ENCODE measurements around the gene GGTA1. TPM values are rescaled to one million over a fixed set of nuclear protein-coding genes. Genes with fewer than 3 reads are reported as not detected.
"Not testable (repeated sequence)": the region's sequence is repeated elsewhere in the genome, so short reads cannot be mapped to it uniquely, and the experiment has no call there.

The GGTA1 gene
- polyA plus RNA-seq, 1 experiment, result not detected

DNA sequence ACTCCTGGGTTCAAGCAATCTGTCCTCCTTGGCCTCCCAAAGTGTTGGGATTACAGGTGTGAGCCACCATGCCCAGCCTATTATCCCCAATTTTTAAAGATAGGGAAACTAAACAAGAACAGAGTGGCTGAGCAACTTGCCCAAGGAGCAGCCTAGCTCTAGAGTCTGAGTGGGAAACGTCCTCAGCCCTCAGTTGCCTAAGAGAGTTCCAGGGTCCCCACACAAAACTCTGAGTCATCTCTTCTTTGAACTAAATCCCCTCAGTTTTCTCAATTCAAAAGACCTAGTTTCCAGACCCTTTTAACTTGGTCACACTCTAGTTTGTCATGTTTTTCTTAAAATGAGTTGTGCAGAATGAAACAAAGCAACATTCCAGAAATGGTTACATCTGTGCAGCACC, 33.5 kb downstream of the GGTA1 start:
- CTCF ChIA-PET, result no interaction called here
- no peaks in the 10 kb centered on the region for H3K9me3 ChIP-seq (ENCODE audit: control insufficient read depth, insufficient read depth, low read length)

DNA sequence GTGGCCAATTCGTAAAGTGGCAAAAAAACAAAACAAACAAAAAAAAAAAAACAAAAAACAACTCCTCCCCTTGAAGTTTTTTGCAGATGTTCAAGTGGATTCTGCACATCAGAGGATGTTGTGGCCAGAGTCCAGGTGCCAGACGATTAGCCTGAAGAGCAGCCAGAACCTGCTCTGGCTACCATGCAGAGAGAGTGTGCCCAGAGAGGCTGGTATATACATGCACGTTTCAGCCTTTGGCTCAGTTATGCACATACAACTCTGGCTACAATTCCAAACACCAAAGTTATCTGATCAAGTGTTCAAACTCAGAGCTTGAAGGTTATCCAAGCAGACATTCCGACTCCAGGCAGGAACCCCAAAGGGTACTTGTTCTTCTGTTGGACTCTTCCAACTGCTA, 34.7 kb downstream of the GGTA1 start:
- H3K27me3 ChIP-seq (ENCODE audit: control insufficient read depth, insufficient read depth, low read length), result peaks cover 49% of the 10 kb centered on the region
- TF ChIP-seq, protein P1, sequence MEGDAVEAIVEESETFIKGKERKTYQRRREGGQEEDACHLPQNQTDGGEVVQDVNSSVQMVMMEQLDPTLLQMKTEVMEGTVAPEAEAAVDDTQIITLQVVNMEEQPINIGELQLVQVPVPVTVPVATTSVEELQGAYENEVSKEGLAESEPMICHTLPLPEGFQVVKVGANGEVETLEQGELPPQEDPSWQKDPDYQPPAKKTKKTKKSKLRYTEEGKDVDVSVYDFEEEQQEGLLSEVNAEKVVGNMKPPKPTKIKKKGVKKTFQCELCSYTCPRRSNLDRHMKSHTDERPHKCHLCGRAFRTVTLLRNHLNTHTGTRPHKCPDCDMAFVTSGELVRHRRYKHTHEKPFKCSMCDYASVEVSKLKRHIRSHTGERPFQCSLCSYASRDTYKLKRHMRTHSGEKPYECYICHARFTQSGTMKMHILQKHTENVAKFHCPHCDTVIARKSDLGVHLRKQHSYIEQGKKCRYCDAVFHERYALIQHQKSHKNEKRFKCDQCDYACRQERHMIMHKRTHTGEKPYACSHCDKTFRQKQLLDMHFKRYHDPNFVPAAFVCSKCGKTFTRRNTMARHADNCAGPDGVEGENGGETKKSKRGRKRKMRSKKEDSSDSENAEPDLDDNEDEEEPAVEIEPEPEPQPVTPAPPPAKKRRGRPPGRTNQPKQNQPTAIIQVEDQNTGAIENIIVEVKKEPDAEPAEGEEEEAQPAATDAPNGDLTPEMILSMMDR (IDR thresholded peaks at IDR 0.05; ENCODE audit: low read depth, low read length), result no peak
- CTCF ChIA-PET, result interaction anchor here (1.4 kb wide), 1 partner anchor 24 kb away, joined by 3 read pairs; no protein-coding TSS in a partner anchor
- H3K4me3 ChIP-seq (ENCODE audit: low read depth, low read length), result no peak overlapping the region
- no peak for DNase-seq (ENCODE audit: low read depth, low spot score)
- H3K9me3 ChIP-seq (ENCODE audit: control insufficient read depth, insufficient read depth, low read length), result no peaks in the 10 kb centered on the region
- POLR2A ChIA-PET, result interaction anchor here (0.7 kb wide), 1 partner anchor 239 kb away, joined by 10 read pairs; no protein-coding TSS in a partner anchor
- H3K27ac ChIP-seq (ENCODE audit: low read depth, low read length), result no peak overlapping the region

More for the DNA sequence above, 33.5 kb downstream of the GGTA1 start:
- H3K27ac ChIP-seq (ENCODE audit: low read depth, low read length), result no peak overlapping the region
- peaks cover 48% of the 10 kb centered on the region for H3K27me3 ChIP-seq (ENCODE audit: control insufficient read depth, insufficient read depth, low read length)
- no peak for DNase-seq (ENCODE audit: low read depth, low spot score)
- TF ChIP-seq, protein P1 (IDR thresholded peaks at IDR 0.05; ENCODE audit: low read depth, low read length), result no peak
- no peak overlapping the region for H3K4me3 ChIP-seq (ENCODE audit: low read depth, low read length)
- POLR2A ChIA-PET, result no interaction called here

DNA sequence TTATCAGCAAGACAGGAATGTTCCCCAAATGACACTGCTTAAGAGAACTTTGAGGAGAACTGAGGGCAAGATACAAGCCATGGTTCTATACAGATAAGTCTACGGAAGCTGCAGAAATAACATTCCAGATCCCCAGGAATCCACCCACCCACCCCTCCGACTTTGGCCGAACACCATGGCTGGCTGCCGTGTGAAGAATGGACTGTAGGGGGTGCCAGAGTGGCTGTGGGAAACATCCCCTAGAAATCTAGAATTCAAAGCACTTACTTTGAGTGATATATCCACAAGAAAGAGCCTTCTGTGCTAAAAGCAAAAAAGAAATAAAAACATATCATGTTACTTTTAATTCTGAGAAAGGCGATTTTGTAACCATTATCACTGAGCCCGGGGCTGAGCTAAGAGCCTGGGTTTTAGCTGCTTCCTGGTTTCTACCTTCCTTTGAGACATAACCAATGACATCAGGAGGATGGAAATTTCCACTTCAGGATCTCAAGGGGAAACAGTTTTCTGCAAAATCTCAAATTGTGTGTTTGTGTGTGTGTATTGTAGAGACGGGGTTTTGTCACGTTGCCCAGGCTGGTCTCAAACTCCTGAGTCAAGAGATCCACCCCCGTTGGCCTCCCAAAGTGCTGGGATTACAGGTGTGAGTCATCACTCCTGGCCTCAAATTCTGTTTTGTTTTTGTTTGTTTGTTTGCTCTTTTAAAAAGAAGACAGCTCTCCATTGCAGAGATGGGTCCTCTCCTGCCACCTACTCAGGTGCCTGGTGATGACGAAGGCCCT, 36.4 kb downstream of the GGTA1 start:
- Histone ChIP-seq H3K9me3 (ENCODE audit: control insufficient read depth, insufficient read depth, low read length) (no peaks in the 10 kb centered on the region), H3K27me3 (ENCODE audit: control insufficient read depth, insufficient read depth, low read length) (peaks cover 41% of the 10 kb centered on the region), H3K4me3 (ENCODE audit: low read depth, low read length) (no peak overlapping the region), H3K27ac (ENCODE audit: low read depth, low read length) (no peak overlapping the region)
- ChIA-PET CTCF (interaction anchor here (0.7 to 2.0 kb wide), 8 partner anchors 9 to 143 kb away, joined by 3 to 7 read pairs (median 3); no protein-coding TSS in a partner anchor), POLR2A (no interaction called here)
- DNase-seq (ENCODE audit: low read depth, low spot score), result no peak
- TF ChIP-seq, protein P1 (IDR thresholded peaks at IDR 0.05; ENCODE audit: low read depth, low read length), result peak; percentile 65

DNA sequence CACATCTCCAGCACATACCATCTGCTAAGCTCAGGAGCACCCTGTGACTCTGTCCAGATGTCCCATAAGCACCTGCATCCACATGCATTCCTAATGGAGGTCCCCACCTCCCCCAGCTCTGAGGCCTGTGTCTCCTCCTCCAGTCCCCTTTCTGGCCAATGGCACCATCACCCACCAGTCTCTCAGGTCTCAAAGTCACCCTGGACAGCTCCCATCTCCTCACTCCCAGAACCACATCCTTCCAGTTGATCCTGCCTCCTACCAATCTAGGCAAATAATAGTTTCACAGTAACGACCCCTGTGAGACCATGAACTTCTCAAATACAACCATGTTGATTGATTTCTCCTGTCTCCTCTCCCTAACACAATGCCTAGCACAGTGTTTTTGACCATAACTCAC, 40.1 kb downstream of the GGTA1 start:
- no peak overlapping the region for H3K4me3 ChIP-seq (ENCODE audit: low read depth, low read length)
- DNase-seq (ENCODE audit: low read depth, low spot score), result no peak
- ChIA-PET POLR2A (no interaction called here), CTCF (no interaction called here)
- H3K27me3 ChIP-seq (ENCODE audit: control insufficient read depth, insufficient read depth, low read length), result peaks cover 47% of the 10 kb centered on the region
- TF ChIP-seq, protein P1 (IDR thresholded peaks at IDR 0.05; ENCODE audit: low read depth, low read length), result no peak
- H3K9me3 ChIP-seq (ENCODE audit: control insufficient read depth, insufficient read depth, low read length), result no peaks in the 10 kb centered on the region
- no peak overlapping the region for H3K27ac ChIP-seq (ENCODE audit: low read depth, low read length)

DNA sequence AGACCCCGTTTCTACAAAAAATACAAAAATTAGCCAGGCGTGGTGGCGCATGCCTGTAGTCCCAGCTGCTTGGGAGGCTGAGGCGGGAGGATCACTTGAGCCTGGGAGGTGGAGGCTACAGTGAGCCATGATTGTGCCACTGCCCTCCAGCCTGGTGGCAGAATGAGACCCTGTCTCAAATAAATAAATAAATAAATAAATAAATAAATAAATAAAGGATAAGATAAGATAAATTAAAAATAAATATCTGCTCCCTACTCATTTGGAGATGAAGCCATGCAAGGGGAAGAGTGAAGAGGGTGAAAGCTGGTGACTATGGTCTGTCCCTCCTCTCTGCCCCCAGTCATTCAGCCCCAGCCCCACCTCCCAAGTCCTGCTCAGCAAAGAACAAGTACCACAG, 41.2 kb downstream of the GGTA1 start:
- POLR2A ChIA-PET; H3K9me3 ChIP-seq (ENCODE audit: control insufficient read depth, insufficient read depth, low read length); H3K27ac ChIP-seq (ENCODE audit: low read depth, low read length); CTCF ChIA-PET; DNase-seq (ENCODE audit: low read depth, low spot score); H3K4me3 ChIP-seq (ENCODE audit: low read depth, low read length): not testable (repeated sequence)
- H3K27me3 ChIP-seq (ENCODE audit: control insufficient read depth, insufficient read depth, low read length), result peaks cover 52% of the 10 kb centered on the region

Data from AG04450 (cell line).